Measurements from ENCODE around the gene PTX4.

The PTX4 gene

DNA sequence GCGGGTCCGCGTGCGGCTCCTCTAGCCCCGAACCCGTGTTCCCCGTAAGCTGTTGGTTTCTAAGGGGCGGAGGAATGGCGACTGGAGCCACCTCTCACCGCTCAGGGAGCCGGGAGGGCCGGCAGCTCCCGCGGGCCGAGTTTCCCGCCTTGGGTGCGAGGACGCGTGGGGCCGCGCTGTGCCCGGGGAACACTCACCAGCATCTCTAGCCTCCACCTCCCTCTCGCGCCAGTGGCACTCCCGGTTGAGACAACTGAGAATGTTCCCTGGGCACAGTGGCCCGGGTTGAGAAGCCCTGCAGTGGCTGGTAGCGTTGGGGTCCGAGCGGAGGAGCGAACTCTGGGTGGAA lies 5.0 kb upstream of the PTX4 start:
- no peak for DNase-seq (ENCODE audit: low read depth)
- peak overlapping the region; percentile 74 for H3K4me3 ChIP-seq (ENCODE audit: low read length)

DNA sequence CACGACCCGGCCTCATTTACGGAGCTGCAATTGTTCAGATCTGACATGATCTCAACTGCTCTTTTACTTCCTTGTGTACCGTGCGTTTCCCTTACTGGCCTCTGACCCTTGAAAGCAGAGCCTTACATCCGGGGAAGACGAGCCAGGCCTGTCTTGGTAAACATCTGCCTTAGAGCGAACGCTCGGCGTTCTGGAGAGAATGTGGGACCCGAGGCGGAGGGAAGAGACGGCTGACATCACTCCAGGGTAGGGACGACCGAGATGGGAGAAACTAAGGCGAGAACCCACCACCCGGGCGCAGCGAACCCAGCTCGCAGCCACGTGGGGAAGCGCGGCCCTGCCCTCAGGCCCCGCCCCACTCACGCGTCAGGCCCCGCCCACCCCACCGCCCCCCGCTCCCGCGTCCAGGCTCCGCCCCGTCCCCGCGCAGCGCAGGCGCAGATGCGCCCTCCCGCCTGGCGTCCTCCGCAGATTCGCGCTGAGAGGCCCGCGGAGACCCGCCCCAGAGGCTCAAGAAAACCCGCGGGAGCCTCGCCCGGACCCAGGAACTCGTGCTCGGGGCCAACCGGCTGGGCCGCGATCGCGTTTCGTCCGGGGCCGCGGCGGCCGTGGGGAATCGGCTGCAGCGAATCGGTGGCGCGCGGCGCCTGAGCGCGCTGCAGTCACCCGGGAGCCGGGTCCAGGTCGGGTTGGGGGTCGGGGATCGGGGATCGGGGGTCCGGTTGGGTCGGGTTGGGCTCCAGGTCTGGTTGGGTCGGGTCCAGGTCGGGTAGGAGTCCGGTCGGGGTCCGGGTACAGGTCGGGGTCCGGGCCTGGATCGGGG lies 4.4 kb upstream of the PTX4 start, which contains the start of gene TELO2:
Gene TELO2 (plus strand): TSS at position 438 of the 823 bp plus-strand sequence. CDS start 922 bp downstream, outside the sequence.
- DNase-seq (ENCODE audit: low read depth) = peak; percentile 66
- TF ChIP-seq, protein P1, sequence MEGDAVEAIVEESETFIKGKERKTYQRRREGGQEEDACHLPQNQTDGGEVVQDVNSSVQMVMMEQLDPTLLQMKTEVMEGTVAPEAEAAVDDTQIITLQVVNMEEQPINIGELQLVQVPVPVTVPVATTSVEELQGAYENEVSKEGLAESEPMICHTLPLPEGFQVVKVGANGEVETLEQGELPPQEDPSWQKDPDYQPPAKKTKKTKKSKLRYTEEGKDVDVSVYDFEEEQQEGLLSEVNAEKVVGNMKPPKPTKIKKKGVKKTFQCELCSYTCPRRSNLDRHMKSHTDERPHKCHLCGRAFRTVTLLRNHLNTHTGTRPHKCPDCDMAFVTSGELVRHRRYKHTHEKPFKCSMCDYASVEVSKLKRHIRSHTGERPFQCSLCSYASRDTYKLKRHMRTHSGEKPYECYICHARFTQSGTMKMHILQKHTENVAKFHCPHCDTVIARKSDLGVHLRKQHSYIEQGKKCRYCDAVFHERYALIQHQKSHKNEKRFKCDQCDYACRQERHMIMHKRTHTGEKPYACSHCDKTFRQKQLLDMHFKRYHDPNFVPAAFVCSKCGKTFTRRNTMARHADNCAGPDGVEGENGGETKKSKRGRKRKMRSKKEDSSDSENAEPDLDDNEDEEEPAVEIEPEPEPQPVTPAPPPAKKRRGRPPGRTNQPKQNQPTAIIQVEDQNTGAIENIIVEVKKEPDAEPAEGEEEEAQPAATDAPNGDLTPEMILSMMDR (conservative IDR thresholded peaks at IDR 0.05; ENCODE audit: low read length) = no peak
- peak within 1 kb of the TSS; percentile 74 for H3K4me3 ChIP-seq (ENCODE audit: low read length)

More for the DNA sequence above, 5.0 kb upstream of the PTX4 start:
- TF ChIP-seq, protein P1 (conservative IDR thresholded peaks at IDR 0.05; ENCODE audit: low read length) = no peak

DNA sequence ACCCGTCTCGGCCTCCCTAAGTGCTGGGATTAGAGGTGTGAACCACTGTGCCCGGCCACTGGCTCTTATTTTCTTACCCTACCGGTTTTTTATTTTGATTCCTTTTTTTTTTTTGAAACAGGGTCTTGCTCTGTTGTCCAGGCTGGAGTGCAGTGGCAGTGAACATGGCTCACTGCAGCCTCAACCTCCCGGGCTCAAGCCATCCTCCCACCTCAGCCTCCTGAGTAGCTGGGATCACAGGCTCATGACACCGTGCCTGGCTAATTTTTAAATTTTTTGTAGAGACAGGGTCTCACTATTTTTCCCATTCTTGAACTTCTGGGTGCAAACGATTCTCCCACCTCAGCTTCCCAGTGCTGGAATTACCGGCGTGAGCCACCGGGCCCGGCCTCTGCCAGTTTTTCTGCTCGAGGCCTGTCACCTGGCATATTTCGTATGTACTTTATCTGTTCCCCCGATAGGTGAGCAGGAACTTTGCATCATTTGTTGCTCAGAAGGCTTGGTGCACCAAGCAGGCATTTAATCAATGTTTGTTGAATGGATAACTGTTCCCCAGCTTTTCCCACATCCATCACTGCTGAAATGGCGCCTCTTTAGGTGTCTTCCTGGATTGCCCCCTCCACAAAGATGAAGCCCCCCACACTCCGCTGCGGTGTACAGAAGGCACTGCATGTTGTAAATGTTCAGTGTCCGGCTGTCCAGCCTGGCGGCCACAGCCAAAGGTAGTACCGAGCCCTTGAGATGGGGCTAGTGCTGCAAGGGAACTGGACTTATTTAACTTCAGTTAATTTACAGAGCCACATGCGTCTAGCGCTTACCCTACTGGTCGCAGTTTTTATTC lies 3.6 kb upstream of the PTX4 start:
- H3K4me3 ChIP-seq (ENCODE audit: low read length) = peak overlapping the region; percentile 51
- DNase-seq (ENCODE audit: low read depth) = no peak
- TF ChIP-seq, protein P1 (conservative IDR thresholded peaks at IDR 0.05; ENCODE audit: low read length) = no peak

DNA sequence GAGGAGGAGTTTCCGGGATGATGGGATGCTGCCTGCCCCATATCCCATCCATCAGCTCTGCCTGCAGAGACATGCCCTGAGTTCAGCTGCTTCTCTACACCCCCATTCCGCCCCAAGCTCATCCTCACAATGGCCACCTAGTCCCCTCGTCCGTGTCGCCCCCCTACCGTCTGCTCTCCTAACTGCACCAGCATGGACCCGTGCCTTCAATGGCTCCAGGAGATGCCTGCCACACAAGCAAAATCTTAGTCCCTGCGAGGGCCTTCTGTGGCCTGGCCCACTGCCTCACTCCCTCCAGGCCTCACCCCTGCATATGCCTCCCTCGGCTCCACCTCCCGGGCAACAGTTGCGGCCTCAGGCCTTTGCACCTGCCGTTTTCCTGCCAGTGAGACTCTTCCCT lies 2.6 kb upstream of the PTX4 start:
- TF ChIP-seq, protein P1 (conservative IDR thresholded peaks at IDR 0.05; ENCODE audit: low read length) = no peak
- H3K4me3 ChIP-seq (ENCODE audit: low read length) = no peak overlapping the region

DNA sequence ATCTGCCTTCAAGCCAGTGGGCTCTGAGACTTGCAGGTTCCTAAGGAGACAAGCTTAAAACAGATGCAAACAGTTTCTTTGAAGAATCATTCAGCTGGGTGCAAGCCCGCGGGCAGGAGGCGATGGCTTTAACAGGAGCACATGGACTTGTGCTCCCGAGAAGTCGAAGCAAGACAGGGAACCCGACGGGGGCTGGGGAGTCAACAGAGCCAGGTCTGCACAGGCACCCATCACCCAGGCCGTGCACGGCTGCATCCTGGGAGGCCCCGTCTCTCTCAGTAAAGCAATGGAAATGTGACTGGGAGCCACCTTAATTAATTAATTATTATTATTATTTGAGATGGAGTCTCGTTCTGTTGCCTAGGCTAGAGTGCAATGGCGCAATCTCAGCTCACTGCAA lies 333 bp upstream of the PTX4 start:
- TF ChIP-seq, protein P1 (conservative IDR thresholded peaks at IDR 0.05; ENCODE audit: low read length) = no peak
- no peak overlapping the region for H3K4me3 ChIP-seq (ENCODE audit: low read length)
- DNase-seq (ENCODE audit: low read depth) = no peak

More for the DNA sequence above, 2.6 kb upstream of the PTX4 start:
- DNase-seq (ENCODE audit: low read depth) = no peak

DNA sequence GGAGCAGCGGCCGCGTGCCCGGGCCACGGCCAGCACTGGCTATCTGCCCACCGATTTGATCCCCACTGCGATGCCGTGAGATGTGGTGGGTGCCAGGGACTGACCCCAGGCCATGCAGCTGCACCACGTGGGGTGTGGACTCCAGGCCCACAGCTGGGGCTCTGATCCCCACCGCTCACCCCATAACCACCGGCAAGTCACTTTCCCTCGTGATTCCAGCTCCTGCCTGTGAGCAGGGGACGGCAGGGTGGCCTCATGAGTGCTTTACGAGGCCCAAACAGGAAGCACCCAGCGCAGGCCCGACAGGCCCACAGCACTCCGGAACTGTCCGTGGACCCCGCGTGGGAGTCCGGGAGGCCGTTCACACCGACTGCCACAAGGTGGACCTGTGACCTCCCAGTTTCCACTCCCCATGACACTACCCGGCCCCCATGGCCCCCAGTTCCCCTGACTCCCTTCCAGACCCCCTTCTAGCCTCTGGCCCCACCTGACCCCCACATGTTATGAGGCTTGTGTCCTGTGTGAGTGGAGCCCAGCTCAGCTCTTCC lies 616 bp downstream of the PTX4 start:
- no peak for DNase-seq (ENCODE audit: low read depth)
- TF ChIP-seq, protein P1 (conservative IDR thresholded peaks at IDR 0.05; ENCODE audit: low read length) = no peak
- H3K4me3 ChIP-seq (ENCODE audit: low read length) = no peak overlapping the region
